GM12875 (cell line): Measurements from ENCODE around the gene ARID2.

ENCODE experiments used
- H3K4me3 ChIP-seq: one replicate; pipeline ENCODE4 v1.5.1; 2011; ENCODE audit warnings: low read depth, low read length, control low read depth
- TF ChIP-seq, protein P1 (sequence below): IDR thresholded peaks from 2 replicates; pipeline ENCODE4 v1.5.1; 2011; ENCODE audit warnings: low read depth, mild to moderate bottlenecking, control low read depth, inconsistent platforms, low read length, moderate library complexity, borderline replicate concordance; ENCODE audit not compliant: insufficient read depth

Gene ARID2

DNA sequence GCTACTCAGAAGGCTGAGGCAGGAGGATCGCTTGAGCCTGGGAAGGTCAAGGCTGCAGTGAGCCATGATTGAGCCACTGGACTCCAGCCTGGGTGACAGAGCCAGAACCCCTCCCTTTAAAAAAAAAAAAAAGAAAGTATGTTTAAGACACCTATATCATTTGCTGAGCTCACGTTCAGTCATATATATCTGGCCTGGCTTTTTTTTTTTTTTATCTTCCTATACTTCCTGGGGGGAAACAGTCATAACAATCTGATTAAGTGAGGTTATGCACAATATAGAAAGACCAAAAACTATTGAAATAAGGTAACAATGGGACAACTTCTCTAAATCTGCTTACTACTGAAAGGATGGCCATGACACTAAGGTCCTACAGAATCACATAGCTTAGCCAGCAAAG is 9.4 kb upstream of the ARID2 start:
- H3K4me3 ChIP-seq: no peak overlapping the region
- TF ChIP-seq, protein P1, sequence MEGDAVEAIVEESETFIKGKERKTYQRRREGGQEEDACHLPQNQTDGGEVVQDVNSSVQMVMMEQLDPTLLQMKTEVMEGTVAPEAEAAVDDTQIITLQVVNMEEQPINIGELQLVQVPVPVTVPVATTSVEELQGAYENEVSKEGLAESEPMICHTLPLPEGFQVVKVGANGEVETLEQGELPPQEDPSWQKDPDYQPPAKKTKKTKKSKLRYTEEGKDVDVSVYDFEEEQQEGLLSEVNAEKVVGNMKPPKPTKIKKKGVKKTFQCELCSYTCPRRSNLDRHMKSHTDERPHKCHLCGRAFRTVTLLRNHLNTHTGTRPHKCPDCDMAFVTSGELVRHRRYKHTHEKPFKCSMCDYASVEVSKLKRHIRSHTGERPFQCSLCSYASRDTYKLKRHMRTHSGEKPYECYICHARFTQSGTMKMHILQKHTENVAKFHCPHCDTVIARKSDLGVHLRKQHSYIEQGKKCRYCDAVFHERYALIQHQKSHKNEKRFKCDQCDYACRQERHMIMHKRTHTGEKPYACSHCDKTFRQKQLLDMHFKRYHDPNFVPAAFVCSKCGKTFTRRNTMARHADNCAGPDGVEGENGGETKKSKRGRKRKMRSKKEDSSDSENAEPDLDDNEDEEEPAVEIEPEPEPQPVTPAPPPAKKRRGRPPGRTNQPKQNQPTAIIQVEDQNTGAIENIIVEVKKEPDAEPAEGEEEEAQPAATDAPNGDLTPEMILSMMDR: no peak

- H3K4me3 ChIP-seq: no peak overlapping the region
- TF ChIP-seq, protein P1: no peak
Observed at GRCh38 chr12:45721369-45721768, 8.1 kb upstream of the ARID2 start.

- TF ChIP-seq, protein P1: no peak
- H3K4me3 ChIP-seq: no peak overlapping the region
Observed at GRCh38 chr12:45721954-45722353, 7.6 kb upstream of the ARID2 start.

DNA sequence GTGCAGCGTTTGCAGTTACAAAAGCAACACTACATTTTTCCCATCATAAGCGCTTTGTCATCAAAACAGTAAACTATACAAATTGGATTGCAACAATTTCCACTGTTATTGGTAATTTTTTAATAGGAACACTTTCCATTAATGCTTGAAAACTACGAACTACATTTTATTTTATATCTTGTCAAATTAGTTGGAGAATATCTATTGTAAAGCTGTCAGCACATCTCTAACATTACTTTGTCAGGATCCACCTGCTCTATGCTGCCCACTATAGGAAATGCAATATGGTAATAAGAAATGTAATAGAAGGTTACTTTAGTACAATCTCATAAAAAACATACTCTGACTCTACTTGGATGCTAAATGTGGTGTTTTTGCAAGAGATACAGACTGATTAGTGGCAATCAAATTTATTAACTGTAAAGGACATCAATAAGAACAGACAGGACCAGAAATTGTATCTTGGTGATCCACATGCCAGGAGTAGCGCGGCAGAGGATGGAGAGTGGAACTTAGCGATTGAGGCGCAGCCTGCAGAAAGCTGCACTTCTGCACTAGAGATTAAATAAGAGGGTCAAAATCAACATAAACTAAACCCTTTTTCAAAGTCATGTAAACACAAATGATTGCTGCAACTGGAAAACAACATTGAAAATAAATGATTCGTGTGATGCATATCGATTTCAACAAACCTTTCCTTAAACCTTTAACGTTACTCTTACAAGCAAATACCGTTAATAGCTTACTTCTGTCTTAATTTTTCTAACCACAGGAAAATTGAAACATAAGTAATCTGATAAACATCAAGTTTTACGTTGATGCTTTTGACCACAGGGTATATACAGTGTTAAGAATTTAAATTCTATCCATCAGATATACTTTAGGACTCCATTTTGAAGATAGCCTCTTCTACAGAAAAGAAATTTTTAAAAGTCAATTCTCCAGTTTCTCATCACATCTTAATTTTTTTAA is 3.6 kb upstream of the ARID2 start:
- H3K4me3 ChIP-seq: peak overlapping the region; percentile 96

GRCh38 chr12:45726603-45727300 is 2.8 kb upstream of the ARID2 start:
- peak overlapping the region; percentile 96 for H3K4me3 ChIP-seq
- TF ChIP-seq, protein P1: no peak

More for the DNA sequence above, 3.6 kb upstream of the ARID2 start:
- TF ChIP-seq, protein P1: peak; percentile 50; the same call in 1 of the 2 replicates

- H3K4me3 ChIP-seq: peak overlapping the region; percentile 96
- TF ChIP-seq, protein P1: no peak
Observed at GRCh38 chr12:45727301-45727979, 2.1 kb upstream of the ARID2 start.
